HG03045 (cell line): ENCODE measurements around the gene ST13.
"Not testable (repeated sequence)": the region's sequence is repeated elsewhere in the genome, so short reads cannot be mapped to it uniquely, and the experiment has no call there.

ENCODE experiments used
- ATAC-seq: cut with Tn5 transposase; IDR thresholded peaks from one replicate; pipeline ENCODE4 v1.9.1; 2021; ENCODE audit warnings: mild to moderate bottlenecking, moderate library complexity; ENCODE audit not compliant: unreplicated experiment

Gene ST13

DNA sequence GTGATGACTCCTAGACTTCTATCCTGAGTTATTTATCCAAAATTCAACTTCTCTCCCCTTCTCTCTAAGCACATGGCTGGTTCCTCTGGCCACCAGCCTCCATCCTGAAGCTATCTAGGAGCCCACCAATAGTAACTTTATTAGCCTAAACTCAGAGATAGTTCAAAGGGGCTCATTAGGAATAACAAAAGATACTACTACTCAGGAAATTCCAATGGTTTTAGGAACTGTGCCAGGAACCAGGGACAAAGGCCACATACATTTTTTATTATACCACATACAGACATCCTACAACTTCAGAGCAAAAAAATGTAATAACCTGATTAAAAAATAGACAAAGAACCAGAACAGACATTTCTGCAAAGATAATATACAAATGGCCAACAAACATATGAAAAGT is 65.2 kb downstream of the ST13 start:
- ATAC-seq: no peak

DNA sequence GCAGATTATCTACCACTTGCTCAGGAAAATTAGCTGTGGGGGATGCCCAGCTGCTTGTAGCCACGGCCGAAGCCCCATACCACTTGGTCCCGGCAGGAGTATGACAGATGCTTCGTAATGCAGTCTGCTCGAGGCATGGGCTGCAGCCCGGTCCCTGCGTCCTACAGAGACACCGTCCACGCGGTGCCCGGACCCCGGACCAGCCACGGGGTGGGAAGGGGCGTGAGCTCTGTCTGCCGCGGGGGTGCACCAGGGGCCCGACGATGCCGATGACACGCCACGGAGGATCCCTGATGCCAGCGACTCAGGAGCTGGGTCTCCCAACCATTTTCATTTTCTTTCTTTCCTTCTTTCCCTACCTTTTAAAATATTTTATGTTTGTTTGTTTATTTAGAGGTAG is 67.3 kb downstream of the ST13 start:
- ATAC-seq: no peak

DNA sequence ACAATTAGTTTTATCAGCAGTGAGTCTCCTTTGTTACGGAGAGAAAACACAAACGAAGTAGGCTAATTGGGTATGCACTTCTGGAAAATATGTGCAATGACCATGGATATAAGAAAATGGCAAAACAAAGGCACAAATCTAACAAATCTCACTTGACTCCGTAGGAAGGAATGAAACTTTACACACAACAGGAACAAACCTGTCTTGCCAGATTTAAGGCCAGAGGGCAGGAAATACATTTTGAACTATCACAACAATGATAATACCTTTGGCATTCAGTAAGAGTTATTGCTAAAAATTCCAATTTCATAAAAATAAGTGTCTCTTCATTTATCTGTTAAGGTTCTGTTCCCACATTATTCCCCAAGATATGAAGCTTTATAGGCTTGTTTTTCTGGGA is 73.9 kb downstream of the ST13 start:
- no peak for ATAC-seq

DNA sequence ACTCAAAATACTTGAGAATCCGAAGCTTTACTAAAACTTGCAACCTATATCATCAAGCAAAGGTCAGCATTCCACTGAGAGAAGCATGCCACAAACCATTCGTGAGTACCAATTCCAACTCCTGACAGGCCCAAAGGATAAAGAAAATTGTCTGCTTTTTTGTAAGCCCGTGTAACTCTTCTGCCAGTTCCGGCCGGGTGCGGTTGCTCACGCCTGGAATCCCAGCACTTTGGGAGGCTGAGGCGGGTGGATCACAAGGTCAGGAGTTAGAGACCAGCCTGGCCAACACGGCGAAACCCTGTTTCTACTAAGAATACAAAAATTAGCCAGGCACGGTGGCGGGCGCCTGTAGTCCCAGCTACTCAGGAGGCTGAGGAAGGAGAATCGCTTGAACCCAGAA is 74.7 kb downstream of the ST13 start:
- not testable (repeated sequence) for ATAC-seq
